Measurements from ENCODE around the gene ALAS1.

The ALAS1 gene

GRCh38 chr3:52208556-52208955 lies 10.6 kb downstream of the ALAS1 start:
- Histone ChIP-seq H3K4me3 (replicated peaks; ENCODE audit: insufficient read depth, low read length) (no peak overlapping the region), H3K27me3 (ENCODE audit: insufficient read depth, poor library complexity, severe bottlenecking) (no peaks in the 10 kb centered on the region), H3K27ac (replicated peaks) (peak overlapping the region; percentile 66; the same call in 1 of the 2 replicates)
- no peak for TF ChIP-seq POLR2AphosphoS5 (IDR thresholded peaks at IDR 0.05; ENCODE audit: low read depth)
- no peak for TF ChIP-seq CTCF (IDR thresholded peaks at IDR 0.05; ENCODE audit: insufficient read depth, low read length)
- no peak for TF ChIP-seq SPI1 (IDR thresholded peaks at IDR 0.05; ENCODE audit: borderline replicate concordance, low read depth)
- no peak for TF ChIP-seq REST (IDR thresholded peaks at IDR 0.05; ENCODE audit: insufficient replicate concordance, low read depth)
- TF ChIP-seq GABPA (IDR thresholded peaks at IDR 0.05; ENCODE audit: low read depth) = no peak
- no peak for DNase-seq (ENCODE audit: low read depth in 1 of 2, low spot score in 1 of 2)

- TF ChIP-seq POLR2AphosphoS5 (IDR thresholded peaks at IDR 0.05; ENCODE audit: low read depth) = no peak
- no peak for TF ChIP-seq GABPA (IDR thresholded peaks at IDR 0.05; ENCODE audit: low read depth)
- no peak for TF ChIP-seq SPI1 (IDR thresholded peaks at IDR 0.05; ENCODE audit: borderline replicate concordance, low read depth)
- no peak for TF ChIP-seq REST (IDR thresholded peaks at IDR 0.05; ENCODE audit: insufficient replicate concordance, low read depth)
- TF ChIP-seq CTCF (IDR thresholded peaks at IDR 0.05; ENCODE audit: insufficient read depth, low read length) = no peak
- no peak for DNase-seq (ENCODE audit: low read depth in 1 of 2, low spot score in 1 of 2)
- H3K27ac ChIP-seq (replicated peaks) = peak overlapping the region; percentile 66
- no peaks in the 10 kb centered on the region for H3K27me3 ChIP-seq (ENCODE audit: insufficient read depth, poor library complexity, severe bottlenecking)
- no peak overlapping the region for H3K4me3 ChIP-seq (replicated peaks; ENCODE audit: insufficient read depth, low read length)
Observed at GRCh38 chr3:52210037-52210436, 12.1 kb downstream of the ALAS1 start.

GRCh38 chr3:52210550-52211046 lies 12.6 kb downstream of the ALAS1 start:
- peak; percentile 90 to 95 for DNase-seq (ENCODE audit: low read depth in 1 of 2, low spot score in 1 of 2)
- H3K27ac ChIP-seq (replicated peaks) = peak overlapping the region; percentile 66
- no peak; the same call in 1 of the 2 replicates for TF ChIP-seq GABPA (IDR thresholded peaks at IDR 0.05; ENCODE audit: low read depth)
- no peak for TF ChIP-seq CTCF (IDR thresholded peaks at IDR 0.05; ENCODE audit: insufficient read depth, low read length)
- TF ChIP-seq SPI1 (IDR thresholded peaks at IDR 0.05; ENCODE audit: borderline replicate concordance, low read depth) = no peak; the same call in 1 of the 2 replicates
- TF ChIP-seq POLR2AphosphoS5 (IDR thresholded peaks at IDR 0.05; ENCODE audit: low read depth) = peak; percentile 41; the same call in 1 of the 2 replicates
- peak; percentile 46 for TF ChIP-seq REST (IDR thresholded peaks at IDR 0.05; ENCODE audit: insufficient replicate concordance, low read depth)
- no peaks in the 10 kb centered on the region for H3K27me3 ChIP-seq (ENCODE audit: insufficient read depth, poor library complexity, severe bottlenecking)
- H3K4me3 ChIP-seq (replicated peaks; ENCODE audit: insufficient read depth, low read length) = no peak overlapping the region
